GM18873 (cell line): Measurements from ENCODE around the gene OR2AJ1.

Experiments
- ATAC-seq: cut with Tn5 transposase; IDR thresholded peaks from one replicate; pipeline ENCODE4 v1.9.1; 2021; ENCODE audit warnings: mild to moderate bottlenecking, moderate library complexity, moderate number of reproducible peaks; ENCODE audit not compliant: unreplicated experiment, low FRiP score

Gene OR2AJ1

GRCh38 chr1:247953408-247953807 is 28.7 kb downstream of the OR2AJ1 start:
- no peak for ATAC-seq

GRCh38 chr1:247961791-247962190 is 37.1 kb downstream of the OR2AJ1 start:
- no peak for ATAC-seq

GRCh38 chr1:247962911-247963588 is 38.4 kb downstream of the OR2AJ1 start:
- no peak for ATAC-seq

- no peak for ATAC-seq
Measured at GRCh38 chr1:247964933-247965332, 40.2 kb downstream of the OR2AJ1 start, which contains the start of gene OR2AK2. Gene OR2AK2 (plus strand): TSS chr1:247965233. CDS start chr1:247965377, 144 bp downstream.

- ATAC-seq: no peak
Measured at GRCh38 chr1:247966532-247967204, 42.0 kb downstream of the OR2AJ1 start.
